Naive B cell (primary cell): ENCODE data around the gene CLEC1B. TPM values are rescaled to one million over a fixed set of nuclear protein-coding genes. Genes with fewer than 3 reads are reported as not detected.
A peak's percentile ranks its signal among the peaks of the same experiment; 100 is the strongest.
"Not testable (repeated sequence)": the region's sequence is repeated elsewhere in the genome, so short reads cannot be mapped to it uniquely, and the experiment has no call there.

Experiments
- ATAC-seq, 2 donors: fragments of 150-1000 bp; cut with Tn5 transposase; 2 replicates each; pipeline ENCODE4 v1.10.0; 2021; ENCODE audit warnings: low read depth in 2 of 2, mild to moderate bottlenecking in 2 of 2, moderate library complexity in 2 of 2
- DNase-seq: peaks from one replicate; pipeline ENCODE4 v3.0.0; 2022
- H3K27ac Mint-ChIP-seq, 6 donors: one replicate each; pipeline ENCODE4 v1.8.0; 2020 to 2022; ENCODE audit warnings: mild to moderate bottlenecking in 6 of 6, mixed read lengths in 6 of 6, moderate library complexity in 5 of 6, inconsistent platforms in 2 of 6
- H3K27me3 Mint-ChIP-seq, 3 donors: one replicate each; pipeline ENCODE4 v1.8.0; 2021 to 2022; ENCODE audit warnings: mixed read lengths in 3 of 3, mild to moderate bottlenecking in 1 of 3
- H3K36me3 Mint-ChIP-seq, 2 donors: one replicate each; pipeline ENCODE4 v1.8.0; 2020 to 2022; ENCODE audit warnings: mixed read lengths in 2 of 2, inconsistent platforms in 1 of 2, mild to moderate bottlenecking in 1 of 2
- H3K4me1 Mint-ChIP-seq, 3 donors: one replicate each; pipeline ENCODE4 v1.8.0; 2020 to 2022; ENCODE audit warnings: mixed read lengths in 3 of 3, inconsistent platforms in 1 of 3, mild to moderate bottlenecking in 1 of 3, moderate library complexity in 1 of 3
- H3K4me3 Mint-ChIP-seq, 8 donors: one replicate each; pipeline ENCODE4 v1.8.0; 2020 to 2022; ENCODE audit warnings: mild to moderate bottlenecking in 8 of 8, mixed read lengths in 8 of 8, moderate library complexity in 8 of 8, inconsistent platforms in 2 of 8
- H3K9me3 Mint-ChIP-seq, 7 donors: one replicate each; pipeline ENCODE4 v1.8.0; 2020 to 2022; ENCODE audit warnings: mixed read lengths in 7 of 7, mild to moderate bottlenecking in 5 of 7, inconsistent platforms in 2 of 7, moderate library complexity in 1 of 7
- polyA plus RNA-seq, 6 donors: library from polyadenylated mRNA; unstranded; fragments of 300-500 nt; fragmentation: Illumina TruSeq; gene quantifications; one replicate each; pipeline ENCODE4 v1.2.3, GENCODE V29; 2021; ENCODE audit warnings: low read depth in 6 of 6

The CLEC1B gene
- polyA plus RNA-seq, 6 donors from 2014 or later, result 0.48 to 3.1 (median 1.3) TPM

DNA sequence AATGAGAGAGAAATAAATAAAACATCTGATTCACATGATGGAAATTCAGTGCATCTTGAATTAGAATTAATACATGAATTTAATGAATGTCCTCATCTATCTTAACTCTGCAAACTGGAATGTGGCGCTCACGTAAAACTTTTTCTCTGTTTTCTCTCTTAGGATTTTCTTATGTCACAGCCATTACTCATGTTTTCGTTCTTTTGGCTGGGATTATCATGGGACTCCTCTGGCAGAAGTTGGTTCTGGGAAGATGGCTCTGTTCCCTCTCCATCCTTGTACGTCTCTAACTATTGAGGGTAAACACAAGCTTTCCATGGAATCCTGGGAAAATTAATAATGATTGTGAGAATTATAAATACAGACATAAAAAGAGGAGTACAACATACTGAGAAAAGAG, 16.5 kb upstream of the CLEC1B start:
- Mint-ChIP-seq H3K9me3 (no peaks in the 10 kb centered on the region), H3K27ac (no peak overlapping the region), H3K27me3 (peaks cover 30 to 33% (median 31%) of the 10 kb centered on the region in 3 donors), H3K4me3 (no peak overlapping the region), H3K36me3 (no peaks in the 10 kb centered on the region), H3K4me1 (no peaks in the 10 kb centered on the region)
- DNase-seq (no peak), ATAC-seq (no peak)

DNA sequence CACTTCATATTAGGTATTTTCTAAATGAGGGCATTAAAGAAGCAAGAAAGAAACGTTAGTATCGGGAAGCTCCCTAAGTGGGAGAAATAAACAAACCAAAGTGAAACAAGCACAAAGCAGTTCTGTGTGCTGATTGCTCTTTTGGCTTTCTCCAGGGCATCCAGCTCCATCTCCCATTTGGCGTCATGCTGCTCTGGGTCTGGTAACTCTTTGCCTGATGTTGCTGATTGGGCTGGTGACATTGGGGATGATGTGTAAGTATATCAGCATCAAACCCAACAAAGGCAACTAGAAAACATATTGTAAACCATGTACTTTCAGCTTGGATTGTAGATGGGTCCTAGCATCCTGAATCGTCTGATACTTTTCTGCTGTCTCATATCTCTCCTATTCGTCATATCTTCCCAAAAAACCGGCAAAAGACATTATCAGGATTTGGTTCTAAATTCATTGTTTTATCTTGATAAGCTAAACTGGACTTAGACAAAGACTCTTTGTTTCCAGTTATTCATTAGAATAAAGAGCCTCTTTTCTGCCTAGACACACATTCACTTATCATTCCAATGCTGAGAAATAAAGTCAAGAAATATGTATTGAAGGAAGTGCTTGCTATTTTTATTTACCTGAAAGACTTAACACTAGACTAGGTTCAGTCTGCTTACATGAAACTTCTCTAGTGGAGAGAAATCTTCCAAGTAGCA, 13.9 kb upstream of the CLEC1B start:
- ATAC-seq, result no peak
- DNase-seq, result no peak
- H3K9me3 Mint-ChIP-seq, result no peaks in the 10 kb centered on the region
- no peaks in the 10 kb centered on the region for H3K4me1 Mint-ChIP-seq
- no peaks in the 10 kb centered on the region for H3K36me3 Mint-ChIP-seq
- no peak overlapping the region for H3K27ac Mint-ChIP-seq
- peaks cover 40 to 56% (median 45%) of the 10 kb centered on the region in 3 donors for H3K27me3 Mint-ChIP-seq
- H3K4me3 Mint-ChIP-seq, result no peak overlapping the region

DNA sequence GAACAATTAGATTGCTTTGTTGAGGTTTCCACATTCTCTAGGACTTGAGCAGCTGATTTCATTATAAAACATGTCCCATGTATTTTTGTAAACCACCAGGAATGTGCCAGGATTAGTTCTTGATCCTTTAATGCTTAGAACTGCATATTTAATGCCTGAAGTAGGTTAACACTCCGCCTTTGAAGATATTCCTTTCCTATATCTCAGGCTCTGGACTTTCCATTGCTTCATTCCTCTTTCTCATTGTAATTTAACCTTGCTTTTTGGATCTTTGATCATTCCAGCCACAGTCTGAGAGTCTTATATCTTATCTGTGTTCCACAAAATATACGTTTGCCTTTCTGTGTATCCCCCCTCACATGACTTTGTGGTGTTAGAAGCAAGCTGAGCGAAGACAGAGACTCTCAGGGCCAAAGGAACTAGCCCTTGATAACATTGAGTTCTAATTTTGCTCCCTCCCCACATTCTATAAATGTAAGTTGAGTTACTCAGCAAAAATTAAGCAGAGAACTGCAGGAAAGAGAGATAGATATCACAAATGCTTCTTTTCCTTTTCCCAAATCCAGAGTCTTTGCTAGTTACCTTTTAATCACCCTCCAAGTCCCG, 2.4 kb upstream of the CLEC1B start:
- Mint-ChIP-seq H3K4me1 (no peaks in the 10 kb centered on the region), H3K27ac (no peak overlapping the region), H3K9me3 (peaks cover 0 to 2% (median 0%) of the 10 kb centered on the region in 7 donors), H3K27me3 (peaks cover 37 to 45% (median 40%) of the 10 kb centered on the region in 3 donors), H3K36me3 (no peaks in the 10 kb centered on the region), H3K4me3 (no peak overlapping the region)
- no peak for ATAC-seq
- DNase-seq, result no peak

DNA sequence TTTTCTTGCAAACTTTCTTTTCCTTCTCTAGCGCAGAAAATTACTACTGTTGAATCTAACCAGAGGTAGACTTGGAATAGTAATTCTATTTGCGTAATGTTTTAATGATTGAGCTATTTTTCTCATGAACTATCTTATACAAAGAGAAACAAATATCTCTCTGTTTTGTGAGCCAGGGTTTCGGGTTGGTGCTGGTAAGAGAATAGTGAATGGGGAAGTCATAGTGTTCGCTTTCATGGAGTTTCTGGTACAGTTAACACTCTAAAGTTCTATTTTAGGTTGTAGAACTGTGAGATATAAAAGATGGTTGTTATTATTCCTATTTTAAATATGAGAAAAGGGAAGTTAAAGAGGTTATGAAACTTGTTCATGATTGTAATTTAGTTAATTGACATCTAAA, 6.6 kb downstream of the CLEC1B start:
- no peaks in the 10 kb centered on the region for H3K36me3 Mint-ChIP-seq

DNA sequence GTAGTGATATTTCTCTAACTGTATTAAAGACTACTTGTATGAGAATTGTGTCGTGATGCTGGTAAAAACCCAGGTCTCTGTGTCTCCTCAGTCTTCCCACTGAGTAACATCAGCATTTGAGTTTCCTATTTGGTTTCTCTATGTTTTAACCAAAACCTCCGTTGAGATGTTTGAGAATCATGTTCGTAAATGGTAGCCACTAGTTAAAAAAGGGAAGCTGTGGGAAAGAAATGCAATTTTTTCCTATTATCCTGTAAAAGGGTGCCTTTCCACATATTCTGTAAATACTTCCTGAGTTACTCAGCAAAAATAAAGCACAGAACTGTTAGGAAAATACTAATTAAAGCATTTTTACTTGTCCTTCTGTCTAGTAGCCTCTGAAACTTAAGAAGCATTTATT, 7.0 kb downstream of the CLEC1B start:
- Mint-ChIP-seq H3K9me3 (peaks cover 0 to 2% (median 0%) of the 10 kb centered on the region in 7 donors), H3K27ac (no peak overlapping the region), H3K36me3 (no peaks in the 10 kb centered on the region), H3K4me1 (peaks cover 8 to 19% (median 16%) of the 10 kb centered on the region in 3 donors), H3K27me3 (peaks cover 60 to 76% (median 71%) of the 10 kb centered on the region in 3 donors), H3K4me3 (peak overlapping the region in 5 of 8 donors; percentile 4 to 81 (median 60))
- no peak for DNase-seq
- no peak for ATAC-seq

More for the DNA sequence above, 6.6 kb downstream of the CLEC1B start:
- peaks cover 8 to 19% (median 16%) of the 10 kb centered on the region in 3 donors for H3K4me1 Mint-ChIP-seq
- H3K4me3 Mint-ChIP-seq, result peak overlapping the region in 5 of 8 donors; percentile 4 to 81 (median 60)
- peaks cover 60 to 77% (median 70%) of the 10 kb centered on the region in 3 donors for H3K27me3 Mint-ChIP-seq
- no peak overlapping the region for H3K27ac Mint-ChIP-seq
- ATAC-seq (peak; percentile 89 to 99), DNase-seq (peak; percentile 28)
- peaks cover 0 to 2% (median 0%) of the 10 kb centered on the region in 7 donors for H3K9me3 Mint-ChIP-seq

DNA sequence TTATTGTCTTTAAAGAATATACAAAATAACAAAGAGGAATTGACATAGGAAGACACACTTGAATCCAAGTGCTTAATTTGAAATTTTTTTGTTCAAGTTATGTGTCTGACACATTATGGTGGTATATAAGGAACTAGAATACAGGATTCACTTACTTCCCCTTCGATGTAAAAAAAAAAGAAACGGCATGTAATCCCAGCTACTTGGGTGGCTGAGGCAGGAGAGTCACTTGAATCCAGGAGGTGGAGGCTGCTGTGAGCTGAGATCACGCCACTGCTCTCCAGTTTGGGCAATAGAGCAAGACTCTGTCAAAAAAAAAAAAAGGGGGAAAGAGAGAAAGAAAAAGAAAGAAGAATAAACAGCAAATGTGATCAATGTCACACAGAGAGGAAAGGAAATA, 18.8 kb downstream of the CLEC1B start:
- Mint-ChIP-seq H3K27ac (peak overlapping the region in 1 of 6 donors; percentile 85), H3K4me1 (no peaks in the 10 kb centered on the region), H3K36me3 (peaks cover 3 to 20% of the 10 kb centered on the region in 2 donors), H3K9me3 (peaks cover 9 to 25% (median 14%) of the 10 kb centered on the region in 7 donors), H3K27me3 (peaks cover 33 to 45% (median 43%) of the 10 kb centered on the region in 3 donors), H3K4me3 (no peak overlapping the region)
- no peak for ATAC-seq
- no peak for DNase-seq

DNA sequence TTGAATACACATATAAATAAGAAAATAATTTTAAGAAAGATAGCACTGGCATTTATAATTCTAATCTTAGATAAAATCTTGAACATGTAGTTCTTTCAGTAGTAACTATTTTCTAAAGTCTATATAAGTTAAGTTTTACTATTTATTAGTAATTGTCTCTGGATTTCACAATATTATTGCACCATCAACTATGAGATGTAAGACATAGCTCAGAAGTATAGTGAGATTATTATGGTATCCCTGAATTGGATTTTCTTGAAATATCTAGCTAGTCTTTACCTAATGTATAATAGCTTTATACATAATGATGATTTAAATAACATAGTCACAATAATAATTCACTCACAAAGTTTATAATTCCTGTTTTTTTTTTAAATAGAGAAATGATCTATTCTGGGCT, 21.0 kb downstream of the CLEC1B start:
- Mint-ChIP-seq H3K36me3 (peaks cover 5 to 34% of the 10 kb centered on the region in 2 donors), H3K9me3 (peaks cover 10 to 29% (median 20%) of the 10 kb centered on the region in 7 donors), H3K27me3 (peaks cover 30 to 54% (median 52%) of the 10 kb centered on the region in 3 donors), H3K4me3 (no peak overlapping the region), H3K27ac (no peak overlapping the region), H3K4me1 (no peaks in the 10 kb centered on the region)
- DNase-seq (no peak), ATAC-seq (no peak)

DNA sequence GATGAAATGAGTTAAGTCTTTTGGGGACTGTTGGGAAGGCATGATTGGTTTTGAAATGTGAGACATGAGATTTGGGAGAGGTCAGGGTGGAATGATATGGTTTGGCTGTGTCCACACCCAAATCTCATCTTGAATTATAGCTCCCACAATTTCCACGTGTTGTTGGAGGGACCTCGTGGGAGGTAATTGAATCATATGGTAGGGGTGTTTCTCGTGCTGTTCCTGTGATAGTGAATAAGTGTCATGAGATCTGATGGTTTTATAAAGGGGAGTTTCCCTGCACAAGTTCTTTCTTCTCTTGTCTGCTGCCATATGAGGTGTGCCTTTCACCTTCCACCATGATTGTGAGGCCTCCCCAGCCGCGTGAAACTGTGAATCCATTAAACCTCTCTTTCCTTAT, 22.3 kb downstream of the CLEC1B start:
- H3K9me3 Mint-ChIP-seq, result peaks cover 10 to 29% (median 20%) of the 10 kb centered on the region in 7 donors
- DNase-seq, H3K4me1 Mint-ChIP-seq, H3K27ac Mint-ChIP-seq, H3K4me3 Mint-ChIP-seq, ATAC-seq: not testable (repeated sequence)
- peaks cover 30 to 56% (median 54%) of the 10 kb centered on the region in 3 donors for H3K27me3 Mint-ChIP-seq
- peaks cover 5 to 34% of the 10 kb centered on the region in 2 donors for H3K36me3 Mint-ChIP-seq

DNA sequence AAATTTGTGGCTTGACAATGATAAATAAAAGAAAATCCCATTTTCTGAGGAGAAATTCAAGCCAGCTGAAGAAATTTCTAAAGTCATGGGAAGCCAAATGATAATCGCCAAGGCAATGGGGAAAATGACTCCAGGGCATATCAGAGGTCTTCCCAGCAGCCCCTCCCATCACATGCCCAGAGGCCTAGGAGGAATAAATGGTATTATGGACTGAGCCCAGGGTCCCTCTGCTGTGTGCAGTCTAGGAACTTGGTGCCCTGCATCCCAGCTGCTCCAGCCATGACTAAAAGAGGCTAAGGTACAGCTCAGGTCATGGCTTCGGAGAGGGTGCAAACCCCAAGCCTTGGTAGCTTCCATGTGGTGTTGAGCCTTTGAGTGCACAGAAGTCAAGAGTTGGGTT, 23.3 kb downstream of the CLEC1B start:
- DNase-seq, result no peak
- no peak for ATAC-seq
- H3K4me3 Mint-ChIP-seq, result no peak overlapping the region
- peaks cover 25 to 54% (median 54%) of the 10 kb centered on the region in 3 donors for H3K27me3 Mint-ChIP-seq
- peaks cover 10 to 29% (median 20%) of the 10 kb centered on the region in 7 donors for H3K9me3 Mint-ChIP-seq
- no peaks in the 10 kb centered on the region for H3K4me1 Mint-ChIP-seq
- H3K27ac Mint-ChIP-seq, result no peak overlapping the region
- peaks cover 5 to 34% of the 10 kb centered on the region in 2 donors for H3K36me3 Mint-ChIP-seq

DNA sequence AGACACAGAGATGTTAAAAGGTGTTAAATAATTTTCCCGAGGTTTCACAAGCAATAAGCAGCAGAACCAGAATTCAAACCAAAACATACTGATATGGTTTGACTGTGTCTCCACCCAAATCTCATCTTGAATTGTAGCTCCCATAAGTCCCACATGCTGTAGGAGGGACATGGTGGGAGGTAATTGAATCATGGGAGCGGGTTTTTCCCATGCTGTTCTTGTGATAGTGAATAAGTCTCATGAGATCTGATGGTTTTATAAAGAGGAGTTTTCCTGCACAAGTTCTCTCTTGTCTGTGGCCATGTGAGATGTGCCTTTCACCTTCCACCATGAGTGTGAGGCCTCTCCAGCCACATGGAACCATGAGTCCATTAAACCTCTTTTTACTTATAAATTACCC, 24.2 kb downstream of the CLEC1B start:
- H3K27me3 Mint-ChIP-seq, result peaks cover 24 to 46% (median 45%) of the 10 kb centered on the region in 3 donors
- ATAC-seq, result not testable (repeated sequence)

DNA sequence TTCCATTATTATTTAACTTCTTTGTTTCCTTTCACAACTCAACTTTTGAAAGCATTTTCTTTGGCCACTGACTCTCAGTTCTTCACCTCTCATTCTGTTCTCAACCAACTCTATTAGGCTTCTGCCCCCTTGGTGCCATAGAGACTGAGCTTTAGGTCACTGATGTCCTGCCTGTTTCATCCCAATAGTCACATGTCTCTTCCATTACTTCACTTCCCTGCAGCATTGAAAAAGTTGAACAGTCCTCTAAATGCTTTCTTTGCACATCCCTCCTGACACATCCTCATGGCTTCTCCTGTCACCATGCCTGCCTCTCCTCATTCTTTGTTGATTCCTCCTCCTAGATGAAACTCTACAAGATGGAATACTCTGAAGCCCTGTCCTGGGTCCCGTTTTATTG, 25.0 kb downstream of the CLEC1B start:
- no peak for DNase-seq
- peaks cover 20 to 38% (median 38%) of the 10 kb centered on the region in 3 donors for H3K27me3 Mint-ChIP-seq
- H3K4me3 Mint-ChIP-seq, result no peak overlapping the region
- H3K36me3 Mint-ChIP-seq, result peaks cover 5 to 34% of the 10 kb centered on the region in 2 donors
- no peak overlapping the region for H3K27ac Mint-ChIP-seq
- ATAC-seq, result no peak
- peaks cover 10 to 29% (median 20%) of the 10 kb centered on the region in 7 donors for H3K9me3 Mint-ChIP-seq
- no peaks in the 10 kb centered on the region for H3K4me1 Mint-ChIP-seq

More for the DNA sequence above, 24.2 kb downstream of the CLEC1B start:
- Mint-ChIP-seq H3K9me3 (peaks cover 10 to 29% (median 20%) of the 10 kb centered on the region in 7 donors), H3K36me3 (peaks cover 5 to 34% of the 10 kb centered on the region in 2 donors)
- H3K27ac Mint-ChIP-seq, DNase-seq, H3K4me3 Mint-ChIP-seq, H3K4me1 Mint-ChIP-seq: not testable (repeated sequence)

DNA sequence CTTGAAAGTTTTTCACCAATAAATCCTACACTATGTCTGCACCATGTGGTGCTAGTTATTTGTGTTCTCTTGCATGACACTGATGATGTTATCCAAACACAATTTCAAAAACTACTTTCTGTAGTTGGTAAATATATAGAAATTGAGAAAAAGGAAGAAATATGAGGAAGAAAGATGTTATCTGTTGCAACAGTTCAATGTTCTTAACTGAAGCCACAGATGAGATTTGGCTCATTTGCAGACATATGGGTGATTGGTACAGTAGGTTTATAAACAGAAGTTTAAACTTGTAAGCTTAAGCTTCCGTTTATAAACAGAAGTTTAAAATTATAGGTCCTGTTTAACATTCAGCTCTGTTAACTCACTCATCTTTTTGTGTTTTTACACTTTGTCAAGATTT, 27.7 kb downstream of the CLEC1B start, which contains the start of gene CLEC12A:
TSS of gene CLEC12A (plus strand) at position 229 of the 400 bp plus-strand sequence. CDS start 188 bp downstream, outside the sequence.
- no peaks in the 10 kb centered on the region for H3K4me1 Mint-ChIP-seq
- ATAC-seq, result no peak

DNA sequence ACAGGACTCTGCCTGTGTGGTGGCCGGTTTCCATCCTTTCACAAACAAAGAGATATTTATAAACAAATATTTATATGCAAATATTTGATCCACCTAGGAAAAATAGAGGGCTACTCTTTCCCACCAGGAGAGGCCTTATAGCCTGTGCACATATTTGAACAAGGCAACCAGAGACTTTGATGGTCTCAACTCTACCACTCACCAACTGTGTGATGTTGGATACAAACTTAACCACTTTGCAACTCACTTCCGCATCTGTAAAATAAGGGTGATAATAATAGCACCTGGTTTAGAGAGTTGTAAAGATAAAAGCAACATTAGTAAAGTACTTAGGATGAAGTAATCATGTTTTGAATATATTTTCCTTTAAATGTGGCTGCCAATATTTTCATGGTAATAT, 29.2 kb downstream of the CLEC1B start:
- no peak for DNase-seq
- ATAC-seq, result no peak
- H3K4me1 Mint-ChIP-seq, result no peaks in the 10 kb centered on the region
- no peak overlapping the region for H3K27ac Mint-ChIP-seq
- peaks cover 7 to 27% (median 14%) of the 10 kb centered on the region in 3 donors for H3K27me3 Mint-ChIP-seq
- H3K9me3 Mint-ChIP-seq, result peaks cover 0 to 9% (median 3%) of the 10 kb centered on the region in 7 donors
- H3K4me3 Mint-ChIP-seq, result no peak overlapping the region
- H3K36me3 Mint-ChIP-seq, result peaks cover 0 to 18% of the 10 kb centered on the region in 2 donors

More for the DNA sequence above, 27.7 kb downstream of the CLEC1B start, which contains the start of gene CLEC12A:
- Mint-ChIP-seq H3K36me3 (peaks cover 5 to 32% of the 10 kb centered on the region in 2 donors), H3K27ac (no peak within 1 kb of the TSS), H3K27me3 (peaks cover 16 to 43% (median 29%) of the 10 kb centered on the region in 3 donors), H3K9me3 (peaks cover 10 to 21% (median 13%) of the 10 kb centered on the region in 7 donors), H3K4me3 (no peak within 1 kb of the TSS)
- no peak for DNase-seq
